ENCODE measurements around the gene ERMN.

- no peak for TF ChIP-seq POLR2A (IDR thresholded peaks at IDR 0.05)
- no peak for TF ChIP-seq CTCF (IDR thresholded peaks at IDR 0.05)
Observed at GRCh38 chr2:157361526-157361925, 35.9 kb upstream of the ERMN start.

All from thyroid gland (tissue), 4 donors.